Neural cell (in vitro differentiated cells): ENCODE data around the gene NXPH2. TPM values are rescaled to one million over a fixed set of nuclear protein-coding genes. Genes with fewer than 3 reads are reported as not detected.

Experiments used
- H2AFZ ChIP-seq: fragments of 200-600, 300-800 bp; sonication (generic), shearing (Covaris generic); 2 replicates; pipeline ENCODE4 v1.6.0; 2014; ENCODE audit warnings: low read depth, mild to moderate bottlenecking, antibody characterized with exemption, low read length, moderate library complexity
- H3F3A ChIP-seq: fragments of 200-600 bp; shearing (Covaris generic); 2 replicates; pipeline ENCODE4 v1.6.1; 2016; ENCODE audit warnings: mild to moderate bottlenecking, moderate library complexity, mixed read lengths, antibody characterized with exemption, low read length; ENCODE audit not compliant: insufficient read depth, poor library complexity, severe bottlenecking
- H3K27ac ChIP-seq: fragments of 200-600, 300-800 bp; sonication (generic), shearing (Covaris generic); 2 replicates; pipeline ENCODE4 v1.5.1; 2014; ENCODE audit warnings: mild to moderate bottlenecking, low read length, moderate library complexity
- H3K27me3 ChIP-seq: fragments of 300-800, 200-600 bp; sonication (generic), shearing (Covaris generic); 2 replicates; pipeline ENCODE4 v1.6.0; 2014; ENCODE audit warnings: mild to moderate bottlenecking, low read depth, low read length, moderate library complexity; ENCODE audit not compliant: insufficient read depth
- H3K36me3 ChIP-seq: fragments of 300-800, 200-600 bp; sonication (generic), shearing (Covaris generic); 2 replicates; pipeline ENCODE4 v1.5.1; 2014; ENCODE audit warnings: mild to moderate bottlenecking, antibody characterized with exemption, low read length, moderate library complexity; ENCODE audit not compliant: insufficient read depth
- H3K4me2 ChIP-seq: fragments of 300-800, 200-600 bp; sonication (generic), shearing (Covaris generic); 2 replicates; pipeline ENCODE4 v1.6.0; 2014; ENCODE audit warnings: mild to moderate bottlenecking, low read length
- H3K4me3 ChIP-seq: fragments of 300-800, 200-600 bp; sonication (generic), shearing (Covaris generic); 2 replicates; pipeline ENCODE4 v1.5.1; 2014; ENCODE audit warnings: mild to moderate bottlenecking, low read length, moderate library complexity
- H3K79me2 ChIP-seq: fragments of 200-600 bp; shearing (Covaris generic); replicated peaks from 2 replicates; pipeline ENCODE4 v1.6.0; 2014; ENCODE audit warnings: mild to moderate bottlenecking, low read length, moderate library complexity; ENCODE audit not compliant: insufficient read depth
- H3K9ac ChIP-seq: fragments of 300-800, 200-600 bp; sonication (generic), shearing (Covaris generic); 2 replicates; pipeline ENCODE4 v1.6.1; 2016; ENCODE audit warnings: mild to moderate bottlenecking, low read length, mixed read lengths
- H3K9me2 ChIP-seq: fragments of 200-600 bp; shearing (Covaris generic); 2 replicates; pipeline ENCODE4 v1.6.1; 2016; ENCODE audit warnings: mild to moderate bottlenecking, low read length, mixed read lengths; ENCODE audit not compliant: insufficient read depth
- H3K9me3 ChIP-seq: fragments of 200-600, 300-800 bp; sonication (generic), shearing (Covaris generic); 2 replicates; pipeline ENCODE4 v1.6.1; 2016; ENCODE audit warnings: mild to moderate bottlenecking, mixed run types, low read length, moderate library complexity, mixed read lengths
- H4K20me1 ChIP-seq: fragments of 200-600 bp; shearing (Covaris generic); 2 replicates; pipeline ENCODE4 v1.6.1; 2016; ENCODE audit warnings: mild to moderate bottlenecking, mixed run types; ENCODE audit not compliant: insufficient read depth
- EP300 ChIP-seq: fragments of 450-650 bp; conservative IDR thresholded peaks from 2 replicates; pipeline ENCODE4 v1.6.1; 2014; ENCODE audit warnings: antibody characterized with exemption, mild to moderate bottlenecking, moderate library complexity; ENCODE audit not compliant: poor library complexity, severe bottlenecking
- EZH2 ChIP-seq: fragments of 200-600, 300-800 bp; shearing (Covaris generic), sonication (generic); IDR thresholded peaks from 2 replicates; pipeline ENCODE4 v1.6.1; 2014; ENCODE audit warnings: antibody characterized with exemption, low read length, borderline replicate concordance, mild to moderate bottlenecking; ENCODE audit not compliant: insufficient read depth, poor library complexity, severe bottlenecking
- MXI1 ChIP-seq: fragments of 450-650 bp; conservative IDR thresholded peaks from 2 replicates; pipeline ENCODE4 v1.6.1; 2014; ENCODE audit warnings: antibody characterized with exemption, mild to moderate bottlenecking; ENCODE audit not compliant: poor library complexity, severe bottlenecking
- POLR2AphosphoS5 ChIP-seq: IDR thresholded peaks from 2 replicates; pipeline ENCODE4 v1.6.1; 2012
- RAD21 ChIP-seq: fragments of 450-650 bp; conservative IDR thresholded peaks from 2 replicates; pipeline ENCODE4 v1.6.1; 2014; ENCODE audit warnings: antibody characterized with exemption, mild to moderate bottlenecking, moderate library complexity
- SMC3 ChIP-seq: fragments of 450-650 bp; conservative IDR thresholded peaks from 2 replicates; pipeline ENCODE4 v1.6.1; 2014; ENCODE audit warnings: antibody characterized with exemption, mild to moderate bottlenecking, moderate library complexity; ENCODE audit not compliant: poor library complexity
- TAF1 ChIP-seq: IDR thresholded peaks from 2 replicates; pipeline ENCODE4 v1.6.1; 2012; ENCODE audit warnings: low read depth
- polyA plus RNA-seq: library from polyadenylated mRNA; depleted of rRNA; stranded (reverse); fragments of >200 nt; gene quantifications from 2 replicates; pipeline ENCODE4 v1.2.3, GENCODE V29; 2014
- TF ChIP-seq, protein P1 (sequence below): IDR thresholded peaks from 2 replicates; pipeline ENCODE4 v1.6.1; 2012; ENCODE audit warnings: borderline replicate concordance
- TF ChIP-seq, protein P2 (sequence below): fragments of 450-650 bp; IDR thresholded peaks from 2 replicates; pipeline ENCODE4 v1.5.1; 2014; ENCODE audit warnings: antibody characterized with exemption, mild to moderate bottlenecking, moderate library complexity; ENCODE audit not compliant: poor library complexity, severe bottlenecking

Gene NXPH2
- polyA plus RNA-seq, 1 donor from 2014 or later, result not detected

DNA sequence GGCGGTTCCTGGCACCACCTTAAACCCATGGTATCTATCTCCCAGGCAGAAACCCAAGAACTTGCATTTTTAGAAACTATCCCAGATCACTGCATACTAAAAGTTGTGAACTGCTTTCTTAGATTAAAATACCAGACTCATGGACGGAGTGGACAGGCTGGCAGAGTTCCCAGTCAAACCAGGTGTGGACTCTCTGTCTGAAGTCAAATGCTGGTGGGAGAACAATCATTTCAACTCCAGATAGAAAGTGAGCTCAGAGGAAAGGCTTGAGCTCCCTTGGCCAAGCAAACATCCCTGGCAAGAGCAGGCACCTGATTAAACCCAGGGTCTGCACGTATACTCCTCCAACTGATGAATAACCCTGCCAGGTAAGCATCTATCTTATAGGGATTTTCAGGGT lies 19.5 kb downstream of the NXPH2 start:
- H4K20me1 ChIP-seq, result no peaks in the 10 kb centered on the region
- H3K4me3 ChIP-seq, result no peak overlapping the region
- no peaks in the 10 kb centered on the region for H3K9me3 ChIP-seq
- H3K27ac ChIP-seq, result no peak overlapping the region
- H3K79me2 ChIP-seq, result no peaks in the 10 kb centered on the region
- no peaks in the 10 kb centered on the region for H3K36me3 ChIP-seq
- H3K9ac ChIP-seq, result no peak overlapping the region
- TF ChIP-seq, protein P1, sequence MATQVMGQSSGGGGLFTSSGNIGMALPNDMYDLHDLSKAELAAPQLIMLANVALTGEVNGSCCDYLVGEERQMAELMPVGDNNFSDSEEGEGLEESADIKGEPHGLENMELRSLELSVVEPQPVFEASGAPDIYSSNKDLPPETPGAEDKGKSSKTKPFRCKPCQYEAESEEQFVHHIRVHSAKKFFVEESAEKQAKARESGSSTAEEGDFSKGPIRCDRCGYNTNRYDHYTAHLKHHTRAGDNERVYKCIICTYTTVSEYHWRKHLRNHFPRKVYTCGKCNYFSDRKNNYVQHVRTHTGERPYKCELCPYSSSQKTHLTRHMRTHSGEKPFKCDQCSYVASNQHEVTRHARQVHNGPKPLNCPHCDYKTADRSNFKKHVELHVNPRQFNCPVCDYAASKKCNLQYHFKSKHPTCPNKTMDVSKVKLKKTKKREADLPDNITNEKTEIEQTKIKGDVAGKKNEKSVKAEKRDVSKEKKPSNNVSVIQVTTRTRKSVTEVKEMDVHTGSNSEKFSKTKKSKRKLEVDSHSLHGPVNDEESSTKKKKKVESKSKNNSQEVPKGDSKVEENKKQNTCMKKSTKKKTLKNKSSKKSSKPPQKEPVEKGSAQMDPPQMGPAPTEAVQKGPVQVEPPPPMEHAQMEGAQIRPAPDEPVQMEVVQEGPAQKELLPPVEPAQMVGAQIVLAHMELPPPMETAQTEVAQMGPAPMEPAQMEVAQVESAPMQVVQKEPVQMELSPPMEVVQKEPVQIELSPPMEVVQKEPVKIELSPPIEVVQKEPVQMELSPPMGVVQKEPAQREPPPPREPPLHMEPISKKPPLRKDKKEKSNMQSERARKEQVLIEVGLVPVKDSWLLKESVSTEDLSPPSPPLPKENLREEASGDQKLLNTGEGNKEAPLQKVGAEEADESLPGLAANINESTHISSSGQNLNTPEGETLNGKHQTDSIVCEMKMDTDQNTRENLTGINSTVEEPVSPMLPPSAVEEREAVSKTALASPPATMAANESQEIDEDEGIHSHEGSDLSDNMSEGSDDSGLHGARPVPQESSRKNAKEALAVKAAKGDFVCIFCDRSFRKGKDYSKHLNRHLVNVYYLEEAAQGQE, result no peak
- no peak for TF ChIP-seq SMC3
- no peak for TF ChIP-seq MXI1
- no peak for TF ChIP-seq EZH2
- no peak for TF ChIP-seq TAF1
- no peak for TF ChIP-seq RAD21
- no peak for TF ChIP-seq POLR2AphosphoS5
- TF ChIP-seq EP300, result no peak
- no peaks in the 10 kb centered on the region for H3K27me3 ChIP-seq
- H2AFZ ChIP-seq, result no peak overlapping the region
- H3K9me2 ChIP-seq, result no peaks in the 10 kb centered on the region
- no peaks in the 10 kb centered on the region for H3F3A ChIP-seq
- no peak overlapping the region for H3K4me2 ChIP-seq

DNA sequence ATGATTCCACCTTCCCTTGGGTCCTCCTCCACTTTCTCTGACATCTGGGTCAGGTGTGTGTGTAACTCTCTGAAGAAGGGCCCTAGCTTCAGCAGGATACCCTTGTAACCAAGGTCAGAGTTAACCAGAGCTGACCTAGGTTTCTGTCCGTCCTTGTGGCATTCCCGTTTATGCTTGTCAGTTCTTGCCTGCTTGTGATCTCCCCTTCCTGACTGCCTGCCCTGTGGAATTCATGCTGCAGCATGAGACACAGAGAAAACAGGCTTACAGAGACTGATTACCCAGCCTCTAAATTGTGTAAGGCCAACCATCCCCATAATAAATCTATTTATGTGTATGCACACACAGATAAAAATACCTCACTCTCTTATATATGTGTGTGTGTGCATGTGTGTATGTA lies 22.8 kb downstream of the NXPH2 start:
- Histone ChIP-seq H3K4me3 (no peak overlapping the region), H3K4me2 (no peak overlapping the region), H3K9ac (no peak overlapping the region), H3K27me3 (no peaks in the 10 kb centered on the region), H3K9me2 (no peaks in the 10 kb centered on the region), H4K20me1 (no peaks in the 10 kb centered on the region), H3K9me3 (no peaks in the 10 kb centered on the region), H3F3A (no peaks in the 10 kb centered on the region), H3K36me3 (no peaks in the 10 kb centered on the region), H3K79me2 (no peaks in the 10 kb centered on the region), H2AFZ (no peak overlapping the region), H3K27ac (no peak overlapping the region)
- TF ChIP-seq POLR2AphosphoS5, result no peak
- no peak for TF ChIP-seq RAD21
- TF ChIP-seq, protein P1, result no peak
- no peak for TF ChIP-seq TAF1
- TF ChIP-seq EZH2, result no peak
- no peak for TF ChIP-seq SMC3
- TF ChIP-seq, protein P2, sequence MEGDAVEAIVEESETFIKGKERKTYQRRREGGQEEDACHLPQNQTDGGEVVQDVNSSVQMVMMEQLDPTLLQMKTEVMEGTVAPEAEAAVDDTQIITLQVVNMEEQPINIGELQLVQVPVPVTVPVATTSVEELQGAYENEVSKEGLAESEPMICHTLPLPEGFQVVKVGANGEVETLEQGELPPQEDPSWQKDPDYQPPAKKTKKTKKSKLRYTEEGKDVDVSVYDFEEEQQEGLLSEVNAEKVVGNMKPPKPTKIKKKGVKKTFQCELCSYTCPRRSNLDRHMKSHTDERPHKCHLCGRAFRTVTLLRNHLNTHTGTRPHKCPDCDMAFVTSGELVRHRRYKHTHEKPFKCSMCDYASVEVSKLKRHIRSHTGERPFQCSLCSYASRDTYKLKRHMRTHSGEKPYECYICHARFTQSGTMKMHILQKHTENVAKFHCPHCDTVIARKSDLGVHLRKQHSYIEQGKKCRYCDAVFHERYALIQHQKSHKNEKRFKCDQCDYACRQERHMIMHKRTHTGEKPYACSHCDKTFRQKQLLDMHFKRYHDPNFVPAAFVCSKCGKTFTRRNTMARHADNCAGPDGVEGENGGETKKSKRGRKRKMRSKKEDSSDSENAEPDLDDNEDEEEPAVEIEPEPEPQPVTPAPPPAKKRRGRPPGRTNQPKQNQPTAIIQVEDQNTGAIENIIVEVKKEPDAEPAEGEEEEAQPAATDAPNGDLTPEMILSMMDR, result no peak
- TF ChIP-seq EP300, result no peak
